ENCODE measurements around the gene UTS2R. TPM values are rescaled to one million over a fixed set of nuclear protein-coding genes. Genes with fewer than 3 reads are reported as not detected.
"Not testable (repeated sequence)": the region's sequence is repeated elsewhere in the genome, so short reads cannot be mapped to it uniquely, and the experiment has no call there.

Gene UTS2R
- total RNA-seq, 1 experiment from 2014 or later, result 8.3 TPM

DNA sequence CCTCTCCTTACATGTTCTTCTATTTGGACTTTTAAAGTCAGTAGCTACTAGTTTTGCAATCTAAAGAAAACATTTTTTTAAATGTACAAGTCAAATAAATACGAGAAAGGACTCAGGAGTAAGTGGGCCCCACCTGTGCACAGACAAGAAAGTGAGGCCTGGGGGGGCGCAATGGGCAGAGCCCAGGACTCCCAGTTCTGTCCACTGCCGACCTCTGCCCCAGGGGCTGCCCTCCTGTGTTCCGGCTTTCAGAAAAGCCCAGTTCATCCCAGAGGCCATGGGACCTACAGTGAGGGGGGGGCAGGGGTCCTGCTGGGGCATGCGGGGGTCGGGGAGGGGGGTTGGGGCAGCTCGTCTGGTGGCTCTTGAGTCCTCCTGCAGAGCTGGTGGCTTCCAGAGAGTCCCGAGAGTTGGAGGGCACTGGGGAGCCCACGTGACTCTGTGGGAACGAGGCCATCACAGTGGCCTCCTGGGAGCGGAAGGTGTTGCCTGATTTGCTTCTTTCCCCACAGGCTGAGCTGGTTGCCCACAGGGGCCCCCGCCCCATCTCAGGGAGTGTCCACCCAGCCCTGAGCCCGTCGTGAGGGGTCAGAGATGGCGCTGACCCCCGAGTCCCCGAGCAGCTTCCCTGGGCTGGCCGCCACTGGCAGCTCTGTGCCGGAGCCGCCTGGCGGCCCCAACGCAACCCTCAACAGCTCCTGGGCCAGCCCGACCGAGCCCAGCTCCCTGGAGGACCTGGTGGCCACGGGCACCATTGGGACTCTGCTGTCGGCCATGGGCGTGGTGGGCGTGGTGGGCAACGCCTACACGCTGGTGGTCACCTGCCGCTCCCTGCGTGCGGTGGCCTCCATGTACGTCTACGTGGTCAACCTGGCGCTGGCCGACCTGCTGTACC is 2.4 kb downstream of the UTS2R start:
- H3K4me1 ChIP-seq, result peaks cover 5% of the 10 kb centered on the region
- DNase-seq, result peak in 1 of 2 experiments; percentile 8
- no peaks in the 10 kb centered on the region for H3K9me3 ChIP-seq (replicated peaks)
- H3K27me3 ChIP-seq, result no peaks in the 10 kb centered on the region
- H3K4me3 ChIP-seq, result no peak overlapping the region
- no peaks in the 10 kb centered on the region for H3K36me3 ChIP-seq
- H3K27ac ChIP-seq, result no peak overlapping the region

DNA sequence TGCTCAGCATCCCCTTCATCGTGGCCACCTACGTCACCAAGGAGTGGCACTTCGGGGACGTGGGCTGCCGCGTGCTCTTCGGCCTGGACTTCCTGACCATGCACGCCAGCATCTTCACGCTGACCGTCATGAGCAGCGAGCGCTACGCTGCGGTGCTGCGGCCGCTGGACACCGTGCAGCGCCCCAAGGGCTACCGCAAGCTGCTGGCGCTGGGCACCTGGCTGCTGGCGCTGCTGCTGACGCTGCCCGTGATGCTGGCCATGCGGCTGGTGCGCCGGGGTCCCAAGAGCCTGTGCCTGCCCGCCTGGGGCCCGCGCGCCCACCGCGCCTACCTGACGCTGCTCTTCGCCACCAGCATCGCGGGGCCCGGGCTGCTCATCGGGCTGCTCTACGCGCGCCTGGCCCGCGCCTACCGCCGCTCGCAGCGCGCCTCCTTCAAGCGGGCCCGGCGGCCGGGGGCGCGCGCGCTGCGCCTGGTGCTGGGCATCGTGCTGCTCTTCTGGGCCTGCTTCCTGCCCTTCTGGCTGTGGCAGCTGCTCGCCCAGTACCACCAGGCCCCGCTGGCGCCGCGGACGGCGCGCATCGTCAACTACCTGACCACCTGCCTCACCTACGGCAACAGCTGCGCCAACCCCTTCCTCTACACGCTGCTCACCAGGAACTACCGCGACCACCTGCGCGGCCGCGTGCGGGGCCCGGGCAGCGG is 3.2 kb downstream of the UTS2R start:
- no peak overlapping the region for H3K4me3 ChIP-seq
- peak in 1 of 2 experiments; percentile 6 for DNase-seq
- H3K27ac ChIP-seq, result no peak overlapping the region
- H3K9me3 ChIP-seq (replicated peaks), result no peaks in the 10 kb centered on the region
- H3K36me3 ChIP-seq, result no peaks in the 10 kb centered on the region
- peaks cover 5% of the 10 kb centered on the region for H3K4me1 ChIP-seq
- H3K27me3 ChIP-seq, result no peaks in the 10 kb centered on the region

GRCh38 chr17:82375359-82376041 is 3.9 kb downstream of the UTS2R start:
- DNase-seq, result peak in 1 of 2 experiments; percentile 8
- no peak overlapping the region for H3K4me3 ChIP-seq
- H3K27ac ChIP-seq, result no peak overlapping the region
- no peaks in the 10 kb centered on the region for H3K9me3 ChIP-seq (replicated peaks)
- H3K36me3 ChIP-seq, result no peaks in the 10 kb centered on the region
- H3K27me3 ChIP-seq, result no peaks in the 10 kb centered on the region
- H3K4me1 ChIP-seq, result peaks cover 10% of the 10 kb centered on the region

- Histone ChIP-seq H3K27ac (no peak overlapping the region), H3K9me3 (replicated peaks) (no peaks in the 10 kb centered on the region), H3K36me3 (no peaks in the 10 kb centered on the region), H3K27me3 (no peaks in the 10 kb centered on the region), H3K4me3 (no peak overlapping the region), H3K4me1 (peaks cover 12% of the 10 kb centered on the region)
- peak in 1 of 2 experiments; percentile 19 for DNase-seq
Observed at GRCh38 chr17:82376042-82376730, 4.6 kb downstream of the UTS2R start.

GRCh38 chr17:82377294-82377693 is 5.7 kb downstream of the UTS2R start:
- not testable (repeated sequence) for H3K27me3 ChIP-seq

GRCh38 chr17:82377924-82378740 is 6.6 kb downstream of the UTS2R start:
- no peak for DNase-seq
- Histone ChIP-seq H3K27me3 (no peaks in the 10 kb centered on the region), H3K4me3 (no peak overlapping the region)

More at GRCh38 chr17:82377294-82377693, 5.7 kb downstream of the UTS2R start:
- H3K4me1 ChIP-seq, result peaks cover 12% of the 10 kb centered on the region
- H3K4me3 ChIP-seq; H3K36me3 ChIP-seq; DNase-seq; H3K27ac ChIP-seq; H3K9me3 ChIP-seq (replicated peaks): not testable (repeated sequence)

DNA sequence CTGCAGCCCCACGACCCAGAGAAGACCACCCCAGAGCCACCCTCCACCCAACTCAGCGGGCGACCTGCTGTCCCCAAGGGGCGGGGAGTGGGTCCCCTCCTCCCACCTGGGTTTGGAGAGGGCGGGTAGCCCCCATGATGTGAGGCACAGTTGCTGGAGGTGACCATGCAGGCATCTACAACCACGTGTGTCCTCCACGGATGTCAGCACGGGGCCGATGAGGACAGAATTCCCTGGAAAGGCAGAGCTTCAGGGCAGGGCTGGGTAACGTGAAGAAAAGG is 7.1 kb downstream of the UTS2R start:
- no peak overlapping the region for H3K27ac ChIP-seq
- H3K9me3 ChIP-seq (replicated peaks), result no peaks in the 10 kb centered on the region
- H3K4me3 ChIP-seq, result no peak overlapping the region
- DNase-seq, result no peak
- H3K27me3 ChIP-seq, result no peaks in the 10 kb centered on the region
- H3K4me1 ChIP-seq, result peaks cover 15% of the 10 kb centered on the region
- H3K36me3 ChIP-seq, result no peaks in the 10 kb centered on the region

More at GRCh38 chr17:82377924-82378740, 6.6 kb downstream of the UTS2R start:
- Histone ChIP-seq H3K4me1 (peaks cover 12% of the 10 kb centered on the region), H3K9me3 (replicated peaks) (no peaks in the 10 kb centered on the region), H3K36me3 (no peaks in the 10 kb centered on the region), H3K27ac (no peak overlapping the region)

GRCh38 chr17:82380860-82381702 is 9.5 kb downstream of the UTS2R start:
- Histone ChIP-seq H3K4me1 (peaks cover 37% of the 10 kb centered on the region), H3K36me3 (no peaks in the 10 kb centered on the region), H3K4me3 (peak overlapping the region; percentile 2; the same call in 1 of the 2 replicates), H3K27me3 (no peaks in the 10 kb centered on the region), H3K9me3 (replicated peaks) (no peaks in the 10 kb centered on the region), H3K27ac (no peak overlapping the region)
- peak in 1 of 2 experiments; percentile 61 for DNase-seq

GRCh38 chr17:82381703-82382009 is 10.1 kb downstream of the UTS2R start:
- H3K36me3 ChIP-seq; H3K9me3 ChIP-seq (replicated peaks); H3K27ac ChIP-seq; H3K4me3 ChIP-seq; DNase-seq; H3K27me3 ChIP-seq: not testable (repeated sequence)
- peaks cover 41% of the 10 kb centered on the region for H3K4me1 ChIP-seq

DNA sequence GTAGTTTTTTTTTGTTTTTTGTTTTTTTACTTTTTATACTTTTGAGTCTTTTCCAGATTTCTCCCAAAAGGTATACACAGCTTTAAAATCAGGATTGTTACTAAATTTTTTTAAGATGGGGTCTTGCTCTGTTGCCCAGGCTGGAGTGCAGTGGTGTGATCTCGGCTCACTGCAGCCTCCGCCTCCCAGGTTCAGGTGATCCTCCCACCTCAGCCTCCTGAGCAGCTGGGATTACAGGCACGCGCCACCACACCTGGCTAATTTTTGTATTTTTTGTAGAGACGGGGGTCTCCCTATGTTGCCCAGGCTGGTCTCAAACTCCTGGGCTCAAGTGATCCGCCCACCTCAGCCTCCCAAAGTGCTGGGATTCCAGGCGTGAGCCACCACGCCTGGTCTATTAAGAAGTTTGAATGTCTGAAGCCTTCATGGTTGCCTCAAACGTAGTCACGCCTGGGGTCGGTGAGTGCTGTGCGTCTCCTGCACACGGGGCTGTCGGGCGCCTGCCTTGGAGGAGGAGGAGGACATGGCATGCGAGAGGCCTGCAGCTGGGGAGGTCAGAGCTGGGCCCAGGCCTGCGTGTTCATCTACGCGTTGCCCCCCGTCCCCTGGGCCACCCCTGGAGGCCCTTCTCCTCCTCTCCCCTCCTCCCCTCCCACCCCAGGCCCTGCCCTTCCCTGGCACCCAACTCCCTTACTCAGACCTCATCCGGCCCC is 10.8 kb downstream of the UTS2R start:
- H3K4me3 ChIP-seq; H3K27ac ChIP-seq; H3K36me3 ChIP-seq; DNase-seq; H3K9me3 ChIP-seq (replicated peaks); H3K27me3 ChIP-seq: not testable (repeated sequence)
- peaks cover 49% of the 10 kb centered on the region for H3K4me1 ChIP-seq

DNA sequence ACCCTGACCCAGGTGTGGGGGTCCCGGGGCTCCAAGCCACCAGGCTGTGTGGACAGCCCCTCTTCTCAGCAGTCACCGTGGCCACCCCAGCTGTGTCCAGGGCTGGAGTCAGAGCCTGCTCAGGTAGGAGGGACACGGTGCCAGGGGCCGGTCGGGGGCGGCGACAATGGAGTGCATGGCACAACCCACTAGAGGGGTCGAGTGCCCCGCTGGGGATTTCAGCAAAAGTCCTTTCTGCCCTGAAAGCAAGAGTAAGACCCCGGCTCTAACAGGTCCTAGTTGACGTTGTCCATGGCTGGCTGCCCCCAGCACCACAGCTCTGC is 11.3 kb downstream of the UTS2R start:
- Histone ChIP-seq H3K36me3 (no peaks in the 10 kb centered on the region), H3K27ac (no peak overlapping the region), H3K4me1 (peaks cover 54% of the 10 kb centered on the region), H3K27me3 (peaks cover 5% of the 10 kb centered on the region), H3K9me3 (replicated peaks) (no peaks in the 10 kb centered on the region), H3K4me3 (no peak overlapping the region)
- DNase-seq, result no peak

DNA sequence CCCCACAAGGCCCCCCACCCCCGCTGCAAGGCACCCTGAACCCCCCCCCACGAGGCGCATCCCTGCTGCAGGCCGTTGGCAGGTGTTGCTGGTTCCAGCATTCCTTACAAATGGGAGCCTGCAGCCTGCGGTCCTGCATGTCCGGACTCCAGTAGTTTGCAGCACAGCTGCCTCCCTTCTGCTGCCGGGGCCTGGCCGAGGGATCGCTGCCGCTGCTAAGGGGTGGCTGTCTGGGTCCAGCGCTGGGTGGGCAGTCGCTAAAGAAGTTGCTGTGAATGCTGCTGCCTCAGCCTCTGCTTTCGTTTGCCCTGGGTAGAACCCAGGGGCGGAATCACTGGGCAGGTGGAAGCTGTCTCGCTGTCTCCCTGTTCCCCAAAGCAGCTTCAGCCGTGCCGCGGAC is 11.8 kb downstream of the UTS2R start:
- peak; percentile 90 to 91 for DNase-seq
- Histone ChIP-seq H3K9me3 (replicated peaks) (no peaks in the 10 kb centered on the region), H3K36me3 (no peaks in the 10 kb centered on the region), H3K27ac (no peak overlapping the region), H3K4me1 (peaks cover 58% of the 10 kb centered on the region), H3K27me3 (peaks cover 5% of the 10 kb centered on the region), H3K4me3 (no peak overlapping the region)
